ENCODE data around the gene CHST6. TPM values are rescaled to one million over a fixed set of nuclear protein-coding genes. Genes with fewer than 3 reads are reported as not detected.

Gene CHST6
- total and polyA plus RNA-seq, 2 of the 8 experiments (the other 6 are each of a cell fraction or from before 2014, with no cell fraction given) = 18.2 to 25.4 TPM

- Histone ChIP-seq H2BK15ac (ENCODE audit: low read length) (no peak overlapping the region), H2BK120ac (replicated peaks; ENCODE audit: low read depth, low read length) (no peak overlapping the region), H3K79me2 (ENCODE audit: control insufficient read depth in 1 of 2, insufficient read depth in 2 of 2, low read length in 2 of 2) (no peaks in the 10 kb centered on the region), H3K23me2 (ENCODE audit: low read depth, low read length) (no peaks in the 10 kb centered on the region), H3K4me3 (ENCODE audit: extremely low read depth in 1 of 4, insufficient read depth in 2 of 4, low read depth in 3 of 4, low read length in 4 of 4) (no peak overlapping the region), H3K27ac (ENCODE audit: low read depth, low read length) (no peak overlapping the region), H4K20me1 (replicated peaks in 1 of 2; ENCODE audit: control insufficient read depth in 1 of 2, insufficient read depth in 2 of 2, low read length in 2 of 2) (no peaks in the 10 kb centered on the region), H3K36me3 (ENCODE audit: control insufficient read depth in 2 of 4, insufficient read depth in 4 of 4, low read length in 3 of 4) (no peaks in the 10 kb centered on the region), H4K5ac (ENCODE audit: insufficient read length, low read depth, low read length) (no peak overlapping the region), H4K91ac (replicated peaks; ENCODE audit: insufficient read length, low read length) (no peak overlapping the region), H2BK5ac (ENCODE audit: low read depth, low read length) (no peak overlapping the region), H3K27me3 (replicated peaks in 1 of 4; ENCODE audit: control insufficient read depth in 3 of 4, extremely low read depth in 1 of 4, insufficient read depth in 3 of 4, low read length in 3 of 4) (no peaks in the 10 kb centered on the region), H3K9ac (replicated peaks in 1 of 4; ENCODE audit: extremely low read depth in 1 of 4, low read depth in 3 of 4, low read length in 3 of 4) (no peak overlapping the region), H3K79me1 (ENCODE audit: low read depth, low read length) (no peaks in the 10 kb centered on the region), H4K8ac (ENCODE audit: extremely low read depth, insufficient read depth, low read length) (no peak overlapping the region), H3K14ac (ENCODE audit: insufficient read length) (no peak overlapping the region), H2BK12ac (ENCODE audit: low read depth, low read length) (no peak overlapping the region), H3K23ac (ENCODE audit: insufficient read length) (no peak overlapping the region), H3K4me1 (replicated peaks in 1 of 4; ENCODE audit: control insufficient read depth in 3 of 4, insufficient read depth in 4 of 4, low read length in 3 of 4) (no peaks in the 10 kb centered on the region), H3K9me3 (ENCODE audit: insufficient read depth in 2 of 2, low read depth in 1 of 2, low read length in 1 of 2) (no peaks in the 10 kb centered on the region), H3K4ac (replicated peaks; ENCODE audit: insufficient read length, low read depth, low read length) (no peak overlapping the region), H2BK20ac (ENCODE audit: low read length) (no peak overlapping the region), H3K56ac (replicated peaks; ENCODE audit: insufficient read length, low read depth, low read length) (no peak overlapping the region), H2AK5ac (ENCODE audit: low read depth, low read length) (no peak overlapping the region), H3K18ac (ENCODE audit: extremely low read depth, low read length) (no peak overlapping the region), H3K4me2 (ENCODE audit: insufficient read depth in 1 of 2, low read depth in 2 of 2, low read length in 2 of 2) (no peak overlapping the region), H2AFZ (ENCODE audit: low read length) (no peak overlapping the region)
- FAIRE-seq (no peak), DNase-seq (ENCODE audit: low read depth in 1 of 2, low spot score in 2 of 2) (no peak)
- ChIA-PET POLR2A (ENCODE audit: partially characterized antibody) (interaction anchor here (0.7 to 1.8 kb wide), 4 partner anchors 11 to 94 kb away, joined by 3 to 6 read pairs (median 4); partner anchors contain the start of gene CHST6), CTCF (ENCODE audit: partially characterized antibody) (interaction anchor here (1.5 to 2.3 kb wide), 3 partner anchors 10 to 63 kb away, joined by 5 to 34 read pairs (median 5); no protein-coding TSS in a partner anchor)
- TF ChIP-seq CBX5 (IDR thresholded peaks at IDR 0.05; ENCODE audit: low read depth, low read length) = no peak
- TF ChIP-seq CEBPB (IDR thresholded peaks at IDR 0.05; ENCODE audit: low read depth, low read length) = no peak
- TF ChIP-seq YY1 (IDR thresholded peaks at IDR 0.05; ENCODE audit: low read depth, low read length) = no peak
- WGBS, 2 experiments (ENCODE audit: extremely low coverage in 1 of 2, insufficient coverage in 1 of 2, insufficient read length in 1 of 2, insufficient replicate concordance in 2 of 2, low coverage in 1 of 2, low lambda C conversion rate in 2 of 2, missing lambda C conversion rate in 1 of 2) = 89% methylated on average over 5 of the region's 5 CpGs; no CpG with 5 or more reads in 1 of the 2 experiments
Observed at GRCh38 chr16:75527825-75528299, 32.6 kb upstream of the CHST6 start.
